Suprapubic skin (tissue), 4 donors: ENCODE measurements around the gene BAHCC1.

Experiments used
- CTCF ChIP-seq, 2 donors: fragments of 200-600 bp in 1 of 2; fragments of 450-650 bp in 1 of 2; sonication (generic) in 1 of 2; IDR thresholded peaks; one replicate each; pipeline ENCODE4 v1.5.1; 2016 to 2019; ENCODE audit warnings: antibody characterized with exemption in 2 of 2, mild to moderate bottlenecking in 1 of 2, moderate library complexity in 1 of 2
- EP300 ChIP-seq: sonication (generic); formaldehyde crosslinking; IDR thresholded peaks from one replicate; pipeline ENCODE4 v1.6.1; 2017; ENCODE audit warnings: antibody characterized with exemption
- POLR2A ChIP-seq, 2 donors: fragments of 450-650 bp; IDR thresholded peaks; one replicate each; pipeline ENCODE4 v1.6.1; 2017; ENCODE audit warnings: antibody characterized with exemption in 2 of 2, mild to moderate bottlenecking in 2 of 2, moderate library complexity in 2 of 2
- POLR2AphosphoS5 ChIP-seq, 3 donors: sonication (generic); formaldehyde crosslinking; IDR thresholded peaks; one replicate each; pipeline ENCODE4 v1.6.1; 2017; ENCODE audit warnings: antibody characterized with exemption in 3 of 3

GRCh38 chr17:81477173-81477572 lies 81.9 kb downstream of the BAHCC1 start:
- no peak for TF ChIP-seq CTCF (IDR thresholded peaks at IDR 0.05)
- no peak for TF ChIP-seq POLR2A (IDR thresholded peaks at IDR 0.05)
- no peak for TF ChIP-seq POLR2AphosphoS5 (IDR thresholded peaks at IDR 0.05)
- no peak for TF ChIP-seq EP300
